AG04450 (cell line): ENCODE data around the gene SRGAP3. TPM values are rescaled to one million over a fixed set of nuclear protein-coding genes. Genes with fewer than 3 reads are reported as not detected.

Source experiments
- CTCF ChIA-PET: fragments of 300-600, 350-600 bp; formaldehyde crosslinking; extraction: SDS; loops from one replicate; lab custom pipeline; 2022; ENCODE audit warnings: antibody characterized with exemption, inconsistent platforms; lab: Charles Lee
- POLR2A ChIA-PET: fragments of 350-600 bp; formaldehyde crosslinking; extraction: SDS; loops from one replicate; lab custom pipeline; 2021; ENCODE audit warnings: antibody characterized with exemption, inconsistent platforms; lab: Yijun Ruan, JAX
- DNase-seq: peaks from one replicate; pipeline ENCODE4 v3.0.0-alpha.2; 2011; ENCODE audit warnings: low read depth, low spot score
- H3K27ac ChIP-seq: one replicate; pipeline ENCODE4 v1.5.1; 2012; ENCODE audit warnings: low read depth, low read length, control low read depth
- H3K27me3 ChIP-seq: one replicate; pipeline ENCODE4 v1.6.0; 2012; ENCODE audit warnings: low read length; ENCODE audit not compliant: control insufficient read depth, insufficient read depth
- H3K4me3 ChIP-seq: 2 replicates; pipeline ENCODE4 v1.5.1; 2011; ENCODE audit warnings: mild to moderate bottlenecking, low read depth, low read length, control low read depth
- H3K9me3 ChIP-seq: 2 replicates; pipeline ENCODE4 v1.5.1; 2012; ENCODE audit warnings: low read length; ENCODE audit not compliant: control insufficient read depth, insufficient read depth
- CTCF ChIP-seq: IDR thresholded peaks from 2 replicates; pipeline ENCODE4 v1.5.1; 2011; ENCODE audit warnings: low read depth, low read length, control low read depth, inconsistent platforms
- polyA plus RNA-seq: library from polyadenylated mRNA; depleted of rRNA; stranded (reverse); fragments of >200 nt; gene quantifications from 2 replicates; pipeline ENCODE4 v1.2.3, GENCODE V29; 2011

SRGAP3 gene
- polyA plus RNA-seq, 1 experiment, result 0.61 TPM

- ChIA-PET POLR2A (no interaction called here), CTCF (no interaction called here)
- Histone ChIP-seq H3K9me3 (no peaks in the 10 kb centered on the region), H3K27me3 (no peaks in the 10 kb centered on the region), H3K4me3 (no peak overlapping the region), H3K27ac (no peak overlapping the region)
- no peak for DNase-seq
- TF ChIP-seq CTCF, result no peak
Measured at GRCh38 chr3:9124730-9125129, 124.7 kb downstream of the SRGAP3 start.

GRCh38 chr3:9123840-9124239 lies 125.6 kb downstream of the SRGAP3 start:
- Histone ChIP-seq H3K4me3 (no peak overlapping the region), H3K9me3 (no peaks in the 10 kb centered on the region), H3K27ac (no peak overlapping the region), H3K27me3 (no peaks in the 10 kb centered on the region)
- no peak for TF ChIP-seq CTCF
- ChIA-PET CTCF (interaction anchor here (0.5 kb wide), 1 partner anchor 31 kb away, joined by 3 read pairs; no protein-coding TSS in a partner anchor), POLR2A (no interaction called here)
- no peak for DNase-seq

GRCh38 chr3:9122732-9123364 lies 126.6 kb downstream of the SRGAP3 start:
- no peaks in the 10 kb centered on the region for H3K9me3 ChIP-seq
- no peak for DNase-seq
- POLR2A ChIA-PET, result no interaction called here
- no peak overlapping the region for H3K4me3 ChIP-seq
- H3K27ac ChIP-seq, result no peak overlapping the region
- H3K27me3 ChIP-seq, result no peaks in the 10 kb centered on the region
- CTCF ChIA-PET, result no interaction called here
- TF ChIP-seq CTCF, result no peak

- no peak overlapping the region for H3K27ac ChIP-seq
- no peaks in the 10 kb centered on the region for H3K27me3 ChIP-seq
- DNase-seq, result no peak
- ChIA-PET POLR2A (no interaction called here), CTCF (no interaction called here)
- TF ChIP-seq CTCF, result no peak
- no peaks in the 10 kb centered on the region for H3K9me3 ChIP-seq
- no peak overlapping the region for H3K4me3 ChIP-seq
Measured at GRCh38 chr3:9121366-9122001, 128.0 kb downstream of the SRGAP3 start.

- CTCF ChIA-PET, result no interaction called here
- DNase-seq, result no peak
Measured at GRCh38 chr3:9119331-9119730, 130.1 kb downstream of the SRGAP3 start.

More at GRCh38 chr3:9119331-9119730, 130.1 kb downstream of the SRGAP3 start:
- no peak overlapping the region for H3K4me3 ChIP-seq
- no peak for TF ChIP-seq CTCF
- H3K9me3 ChIP-seq, result no peaks in the 10 kb centered on the region
- POLR2A ChIA-PET, result no interaction called here
- H3K27me3 ChIP-seq, result peaks cover 10% of the 10 kb centered on the region
- H3K27ac ChIP-seq, result no peak overlapping the region
